Ovary (tissue), 3 donors: Measurements from ENCODE around the gene RNF41.

Experiments used
- CTCF ChIP-seq, 3 donors: fragments of 450-650 bp in 2 of 3; fragments of 200-600 bp in 1 of 3; IDR thresholded peaks; one replicate each; pipeline versions ENCODE4 v1.5.1 to v1.8.0; 2016 to 2022; ENCODE audit warnings: antibody characterized with exemption in 3 of 3, mild to moderate bottlenecking in 1 of 3
- EP300 ChIP-seq: sonication (generic); formaldehyde crosslinking; IDR thresholded peaks from one replicate; pipeline ENCODE4 v1.6.1; 2017; ENCODE audit warnings: antibody characterized with exemption
- POLR2A ChIP-seq: fragments of 450-650 bp; IDR thresholded peaks from one replicate; pipeline ENCODE4 v1.6.1; 2017; ENCODE audit warnings: antibody characterized with exemption, mild to moderate bottlenecking, moderate library complexity
- donor health status: DM: no; HTN: no; CAD: no.

GRCh38 chr12:56234746-56235436 is 13.2 kb upstream of the RNF41 start:
- no peak for TF ChIP-seq CTCF (IDR thresholded peaks at IDR 0.05)
- no peak for TF ChIP-seq EP300
- TF ChIP-seq POLR2A = no peak
